ENCODE results near the gene TTC9B. TPM values are rescaled to one million over a fixed set of nuclear protein-coding genes. Genes with fewer than 3 reads are reported as not detected.

Gene TTC9B
- total and polyA plus RNA-seq, 2 experiments from 2014 or later, result 0.63 to 1.0 TPM

- H3F3A ChIP-seq (replicated peaks; ENCODE audit: low read depth), result peaks cover 10% of the 10 kb centered on the region
- no peak overlapping the region for H3K4me2 ChIP-seq
- Mint-ChIP-seq H3K27ac (no peak overlapping the region), H3K27me3 (ENCODE audit: insufficient read depth, low read depth, poor library complexity) (peaks cover 45% of the 10 kb centered on the region), H3K9me3 (peaks cover 12% of the 10 kb centered on the region), H3K4me1 (peaks cover 10% of the 10 kb centered on the region), H3K36me3 (ENCODE audit: low read depth) (peaks cover 5% of the 10 kb centered on the region), H3K4me3 (no peak overlapping the region)
- H4K20me1 ChIP-seq (replicated peaks; ENCODE audit: insufficient read depth), result no peaks in the 10 kb centered on the region
- no peak overlapping the region for H3K4me3 ChIP-seq
- TF ChIP-seq, protein P1, sequence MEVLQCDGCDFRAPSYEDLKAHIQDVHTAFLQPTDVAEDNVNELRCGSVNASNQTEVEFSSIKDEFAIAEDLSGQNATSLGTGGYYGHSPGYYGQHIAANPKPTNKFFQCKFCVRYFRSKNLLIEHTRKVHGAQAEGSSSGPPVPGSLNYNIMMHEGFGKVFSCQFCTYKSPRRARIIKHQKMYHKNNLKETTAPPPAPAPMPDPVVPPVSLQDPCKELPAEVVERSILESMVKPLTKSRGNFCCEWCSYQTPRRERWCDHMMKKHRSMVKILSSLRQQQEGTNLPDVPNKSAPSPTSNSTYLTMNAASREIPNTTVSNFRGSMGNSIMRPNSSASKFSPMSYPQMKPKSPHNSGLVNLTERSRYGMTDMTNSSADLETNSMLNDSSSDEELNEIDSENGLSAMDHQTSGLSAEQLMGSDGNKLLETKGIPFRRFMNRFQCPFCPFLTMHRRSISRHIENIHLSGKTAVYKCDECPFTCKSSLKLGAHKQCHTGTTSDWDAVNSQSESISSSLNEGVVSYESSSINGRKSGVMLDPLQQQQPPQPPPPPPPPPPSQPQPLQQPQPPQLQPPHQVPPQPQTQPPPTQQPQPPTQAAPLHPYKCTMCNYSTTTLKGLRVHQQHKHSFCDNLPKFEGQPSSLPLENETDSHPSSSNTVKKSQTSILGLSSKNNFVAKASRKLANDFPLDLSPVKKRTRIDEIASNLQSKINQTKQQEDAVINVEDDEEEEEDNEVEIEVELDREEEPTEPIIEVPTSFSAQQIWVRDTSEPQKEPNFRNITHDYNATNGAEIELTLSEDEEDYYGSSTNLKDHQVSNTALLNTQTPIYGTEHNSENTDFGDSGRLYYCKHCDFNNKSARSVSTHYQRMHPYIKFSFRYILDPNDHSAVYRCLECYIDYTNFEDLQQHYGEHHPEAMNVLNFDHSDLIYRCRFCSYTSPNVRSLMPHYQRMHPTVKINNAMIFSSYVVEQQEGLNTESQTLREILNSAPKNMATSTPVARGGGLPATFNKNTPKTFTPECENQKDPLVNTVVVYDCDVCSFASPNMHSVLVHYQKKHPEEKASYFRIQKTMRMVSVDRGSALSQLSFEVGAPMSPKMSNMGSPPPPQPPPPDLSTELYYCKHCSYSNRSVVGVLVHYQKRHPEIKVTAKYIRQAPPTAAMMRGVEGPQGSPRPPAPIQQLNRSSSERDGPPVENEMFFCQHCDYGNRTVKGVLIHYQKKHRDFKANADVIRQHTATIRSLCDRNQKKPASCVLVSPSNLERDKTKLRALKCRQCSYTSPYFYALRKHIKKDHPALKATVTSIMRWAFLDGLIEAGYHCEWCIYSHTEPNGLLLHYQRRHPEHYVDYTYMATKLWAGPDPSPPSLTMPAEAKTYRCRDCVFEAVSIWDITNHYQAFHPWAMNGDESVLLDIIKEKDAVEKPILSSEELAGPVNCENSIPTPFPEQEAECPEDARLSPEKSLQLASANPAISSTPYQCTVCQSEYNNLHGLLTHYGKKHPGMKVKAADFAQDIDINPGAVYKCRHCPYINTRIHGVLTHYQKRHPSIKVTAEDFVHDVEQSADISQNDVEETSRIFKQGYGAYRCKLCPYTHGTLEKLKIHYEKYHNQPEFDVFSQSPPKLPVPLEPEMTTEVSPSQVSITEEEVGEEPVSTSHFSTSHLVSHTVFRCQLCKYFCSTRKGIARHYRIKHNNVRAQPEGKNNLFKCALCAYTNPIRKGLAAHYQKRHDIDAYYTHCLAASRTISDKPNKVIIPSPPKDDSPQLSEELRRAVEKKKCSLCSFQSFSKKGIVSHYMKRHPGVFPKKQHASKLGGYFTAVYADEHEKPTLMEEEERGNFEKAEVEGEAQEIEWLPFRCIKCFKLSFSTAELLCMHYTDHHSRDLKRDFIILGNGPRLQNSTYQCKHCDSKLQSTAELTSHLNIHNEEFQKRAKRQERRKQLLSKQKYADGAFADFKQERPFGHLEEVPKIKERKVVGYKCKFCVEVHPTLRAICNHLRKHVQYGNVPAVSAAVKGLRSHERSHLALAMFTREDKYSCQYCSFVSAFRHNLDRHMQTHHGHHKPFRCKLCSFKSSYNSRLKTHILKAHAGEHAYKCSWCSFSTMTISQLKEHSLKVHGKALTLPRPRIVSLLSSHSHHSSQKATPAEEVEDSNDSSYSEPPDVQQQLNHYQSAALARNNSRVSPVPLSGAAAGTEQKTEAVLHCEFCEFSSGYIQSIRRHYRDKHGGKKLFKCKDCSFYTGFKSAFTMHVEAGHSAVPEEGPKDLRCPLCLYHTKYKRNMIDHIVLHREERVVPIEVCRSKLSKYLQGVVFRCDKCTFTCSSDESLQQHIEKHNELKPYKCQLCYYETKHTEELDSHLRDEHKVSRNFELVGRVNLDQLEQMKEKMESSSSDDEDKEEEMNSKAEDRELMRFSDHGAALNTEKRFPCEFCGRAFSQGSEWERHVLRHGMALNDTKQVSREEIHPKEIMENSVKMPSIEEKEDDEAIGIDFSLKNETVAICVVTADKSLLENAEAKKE (CRISPR knock-in tag; IDR thresholded peaks at IDR 0.05), result no peak
- no peak for TF ChIP-seq STAT1 (IDR thresholded peaks at IDR 0.05; ENCODE audit: unreplicated experiment)
- no peak for TF ChIP-seq ZNF114 (CRISPR knock-in tag; IDR thresholded peaks at IDR 0.05)
- no peak for TF ChIP-seq CREB1 (CRISPR knock-in tag; IDR thresholded peaks at IDR 0.05; ENCODE audit: low read depth)
- TF ChIP-seq, protein P2, sequence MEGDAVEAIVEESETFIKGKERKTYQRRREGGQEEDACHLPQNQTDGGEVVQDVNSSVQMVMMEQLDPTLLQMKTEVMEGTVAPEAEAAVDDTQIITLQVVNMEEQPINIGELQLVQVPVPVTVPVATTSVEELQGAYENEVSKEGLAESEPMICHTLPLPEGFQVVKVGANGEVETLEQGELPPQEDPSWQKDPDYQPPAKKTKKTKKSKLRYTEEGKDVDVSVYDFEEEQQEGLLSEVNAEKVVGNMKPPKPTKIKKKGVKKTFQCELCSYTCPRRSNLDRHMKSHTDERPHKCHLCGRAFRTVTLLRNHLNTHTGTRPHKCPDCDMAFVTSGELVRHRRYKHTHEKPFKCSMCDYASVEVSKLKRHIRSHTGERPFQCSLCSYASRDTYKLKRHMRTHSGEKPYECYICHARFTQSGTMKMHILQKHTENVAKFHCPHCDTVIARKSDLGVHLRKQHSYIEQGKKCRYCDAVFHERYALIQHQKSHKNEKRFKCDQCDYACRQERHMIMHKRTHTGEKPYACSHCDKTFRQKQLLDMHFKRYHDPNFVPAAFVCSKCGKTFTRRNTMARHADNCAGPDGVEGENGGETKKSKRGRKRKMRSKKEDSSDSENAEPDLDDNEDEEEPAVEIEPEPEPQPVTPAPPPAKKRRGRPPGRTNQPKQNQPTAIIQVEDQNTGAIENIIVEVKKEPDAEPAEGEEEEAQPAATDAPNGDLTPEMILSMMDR (conservative IDR thresholded peaks at IDR 0.05; ENCODE audit: low read depth in 2 of 2), result peak; percentile 85 to 92
- TF ChIP-seq, protein P3, sequence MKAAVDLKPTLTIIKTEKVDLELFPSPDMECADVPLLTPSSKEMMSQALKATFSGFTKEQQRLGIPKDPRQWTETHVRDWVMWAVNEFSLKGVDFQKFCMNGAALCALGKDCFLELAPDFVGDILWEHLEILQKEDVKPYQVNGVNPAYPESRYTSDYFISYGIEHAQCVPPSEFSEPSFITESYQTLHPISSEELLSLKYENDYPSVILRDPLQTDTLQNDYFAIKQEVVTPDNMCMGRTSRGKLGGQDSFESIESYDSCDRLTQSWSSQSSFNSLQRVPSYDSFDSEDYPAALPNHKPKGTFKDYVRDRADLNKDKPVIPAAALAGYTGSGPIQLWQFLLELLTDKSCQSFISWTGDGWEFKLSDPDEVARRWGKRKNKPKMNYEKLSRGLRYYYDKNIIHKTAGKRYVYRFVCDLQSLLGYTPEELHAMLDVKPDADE (IDR thresholded peaks at IDR 0.05), result no peak
- TF ChIP-seq EZH2 (IDR thresholded peaks at IDR 0.05; ENCODE audit: low read depth, unreplicated experiment), result no peak
- ATAC-seq (peak; percentile 14), DNase-seq (ENCODE audit: low spot score) (peak; percentile 95)
- H3K79me2 ChIP-seq (replicated peaks; ENCODE audit: insufficient read depth), result no peaks in the 10 kb centered on the region
- no peaks in the 10 kb centered on the region for H3K9me2 ChIP-seq (ENCODE audit: insufficient read depth)
- peaks cover 11% of the 10 kb centered on the region for H3K4me1 ChIP-seq (ENCODE audit: insufficient read depth)
- peaks cover 29% of the 10 kb centered on the region for H3K27me3 ChIP-seq (ENCODE audit: insufficient read depth)
- H2AFZ ChIP-seq, result no peak overlapping the region
- no peak overlapping the region for H3K27ac ChIP-seq (ENCODE audit: low read depth)
- no peaks in the 10 kb centered on the region for H3K36me3 ChIP-seq (ENCODE audit: insufficient read depth)
Measured at GRCh38 chr19:40221858-40222619, 3.9 kb upstream of the TTC9B start.
